Tibial artery (tissue), 4 donors: ENCODE measurements around the gene CNNM3.
"Not testable (repeated sequence)": the region's sequence is repeated elsewhere in the genome, so short reads cannot be mapped to it uniquely, and the experiment has no call there.

Experiments used
- DNase-seq, 2 donors: peaks; one replicate each; pipeline ENCODE4 v3.0.0-alpha.2; 2019
- H3K27ac ChIP-seq, 2 donors: fragments of 200-600 bp; sonication (generic) in 1 of 2; 1 replicate in 1 of 2; 2 replicates in 1 of 2; pipeline ENCODE4 v1.5.1; 2018 to 2019; ENCODE audit warnings: mild to moderate bottlenecking in 1 of 2
- H3K27me3 ChIP-seq, 2 donors: fragments of 200-600 bp; sonication (generic) in 1 of 2; one replicate each; pipeline versions ENCODE4 v1.5.1 to v1.6.0; 2016 to 2019
- H3K36me3 ChIP-seq, 3 donors: fragments of 200-600 bp; sonication (generic) in 2 of 3; one replicate each; pipeline ENCODE4 v1.5.1; 2016 to 2019; ENCODE audit warnings: mild to moderate bottlenecking in 2 of 3
- H3K4me1 ChIP-seq, 4 donors: fragments of 200-600 bp; sonication (generic) in 2 of 4; 1 replicate in 3 of 4; 2 replicates in 1 of 4; pipeline ENCODE4 v1.5.1; 2016 to 2019
- H3K4me3 ChIP-seq, 2 donors: fragments of 200-600 bp; sonication (generic) in 1 of 2; 1 replicate in 1 of 2; 2 replicates in 1 of 2; pipeline ENCODE4 v1.5.1; 2018 to 2019; ENCODE audit warnings: mild to moderate bottlenecking in 2 of 2
- H3K9me3 ChIP-seq, 3 donors: fragments of 200-600 bp; sonication (generic) in 1 of 3; one replicate each; pipeline ENCODE4 v1.5.1; 2016 to 2019
- intact Hi-C: fragments of 100-400 bp; cut with DNase I; formaldehyde crosslinking; loops from one replicate; pipeline ENCODE4 v1.15.0; 2023; ENCODE audit warnings: low total_unique reads
- TF ChIP-seq, protein P1 (sequence below), 2 experiments: fragments of 200-600 bp in 1 of 2; fragments of 450-650 bp in 1 of 2; IDR thresholded peaks; one replicate each; pipeline ENCODE4 v1.5.1; 2017 to 2019; ENCODE audit warnings: antibody characterized with exemption in 2 of 2, mild to moderate bottlenecking in 1 of 2, moderate library complexity in 1 of 2

CNNM3 gene

GRCh38 chr2:96859099-96859649 lies 43.1 kb downstream of the CNNM3 start:
- Histone ChIP-seq H3K27ac (peak overlapping the region; percentile 84 to 96), H3K4me1 (peaks cover 0 to 38% (median 30%) of the 10 kb centered on the region in 4 donors), H3K36me3 (peaks cover 42 to 51% (median 42%) of the 10 kb centered on the region in 3 donors), H3K9me3 (no peaks in the 10 kb centered on the region), H3K27me3 (no peaks in the 10 kb centered on the region), H3K4me3 (peak overlapping the region; percentile 77 to 85)
- peak; percentile 76 to 95 for DNase-seq
- intact Hi-C loops, result loop anchor here (2.0 to 5.0 kb wide), 2 partner anchors 42 to 48 kb away; partner anchors contain the start of gene CNNM3
- TF ChIP-seq, protein P1, sequence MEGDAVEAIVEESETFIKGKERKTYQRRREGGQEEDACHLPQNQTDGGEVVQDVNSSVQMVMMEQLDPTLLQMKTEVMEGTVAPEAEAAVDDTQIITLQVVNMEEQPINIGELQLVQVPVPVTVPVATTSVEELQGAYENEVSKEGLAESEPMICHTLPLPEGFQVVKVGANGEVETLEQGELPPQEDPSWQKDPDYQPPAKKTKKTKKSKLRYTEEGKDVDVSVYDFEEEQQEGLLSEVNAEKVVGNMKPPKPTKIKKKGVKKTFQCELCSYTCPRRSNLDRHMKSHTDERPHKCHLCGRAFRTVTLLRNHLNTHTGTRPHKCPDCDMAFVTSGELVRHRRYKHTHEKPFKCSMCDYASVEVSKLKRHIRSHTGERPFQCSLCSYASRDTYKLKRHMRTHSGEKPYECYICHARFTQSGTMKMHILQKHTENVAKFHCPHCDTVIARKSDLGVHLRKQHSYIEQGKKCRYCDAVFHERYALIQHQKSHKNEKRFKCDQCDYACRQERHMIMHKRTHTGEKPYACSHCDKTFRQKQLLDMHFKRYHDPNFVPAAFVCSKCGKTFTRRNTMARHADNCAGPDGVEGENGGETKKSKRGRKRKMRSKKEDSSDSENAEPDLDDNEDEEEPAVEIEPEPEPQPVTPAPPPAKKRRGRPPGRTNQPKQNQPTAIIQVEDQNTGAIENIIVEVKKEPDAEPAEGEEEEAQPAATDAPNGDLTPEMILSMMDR (IDR thresholded peaks at IDR 0.05), result no peak

DNA sequence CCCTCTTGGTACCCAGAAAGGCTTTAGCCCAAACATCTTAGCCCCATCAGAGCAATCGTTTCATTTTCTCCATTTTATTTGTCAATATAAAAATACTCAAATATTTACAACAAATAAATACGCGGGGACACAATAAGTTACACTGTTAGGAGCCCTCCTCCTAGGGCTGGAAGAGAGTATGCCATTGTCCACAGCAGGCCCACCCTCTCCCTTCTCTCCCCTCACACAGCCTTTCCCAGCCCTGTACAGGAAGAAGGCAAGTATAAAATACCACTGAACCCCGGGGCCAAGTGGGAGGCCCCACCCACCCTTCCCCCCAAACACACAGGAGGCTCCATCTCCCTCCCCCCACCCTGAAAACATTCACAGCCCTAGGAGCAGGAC lies 43.6 kb downstream of the CNNM3 start:
- H3K4me3 ChIP-seq, result no peak overlapping the region
- no peaks in the 10 kb centered on the region for H3K27me3 ChIP-seq
- DNase-seq, result no peak
- TF ChIP-seq, protein P1 (IDR thresholded peaks at IDR 0.05), result no peak
- no peaks in the 10 kb centered on the region for H3K9me3 ChIP-seq
- H3K4me1 ChIP-seq, result peaks cover 0 to 43% (median 30%) of the 10 kb centered on the region in 4 donors
- peaks cover 47 to 51% (median 47%) of the 10 kb centered on the region in 3 donors for H3K36me3 ChIP-seq
- intact Hi-C loops, result loop anchor here (2.0 to 5.0 kb wide), 2 partner anchors 42 to 47 kb away; partner anchors contain the start of gene CNNM3
- peak overlapping the region; percentile 84 to 96 for H3K27ac ChIP-seq

- no peaks in the 10 kb centered on the region for H3K9me3 ChIP-seq
- H3K4me1 ChIP-seq, result peaks cover 0 to 50% (median 33%) of the 10 kb centered on the region in 4 donors
- no peak overlapping the region for H3K4me3 ChIP-seq
- H3K27me3 ChIP-seq, result no peaks in the 10 kb centered on the region
- no peak for DNase-seq
- TF ChIP-seq, protein P1 (IDR thresholded peaks at IDR 0.05), result no peak
- peak overlapping the region; percentile 84 to 96 for H3K27ac ChIP-seq
- intact Hi-C loops, result no loop called here
- peaks cover 54 to 55% (median 54%) of the 10 kb centered on the region in 3 donors for H3K36me3 ChIP-seq
These were observed 44.3 kb downstream of the CNNM3 start for GRCh38 chr2:96860065-96861029.

- Histone ChIP-seq H3K4me3 (no peak overlapping the region), H3K9me3 (no peaks in the 10 kb centered on the region), H3K27me3 (no peaks in the 10 kb centered on the region), H3K36me3 (peaks cover 60 to 63% (median 61%) of the 10 kb centered on the region in 3 donors), H3K4me1 (peaks cover 0 to 57% (median 35%) of the 10 kb centered on the region in 4 donors), H3K27ac (peak overlapping the region; percentile 84 to 96)
- no peak for DNase-seq
- TF ChIP-seq, protein P1 (IDR thresholded peaks at IDR 0.05), result no peak
- intact Hi-C loops, result no loop called here
These were observed 45.0 kb downstream of the CNNM3 start for GRCh38 chr2:96861074-96861473.

- DNase-seq, H3K27ac ChIP-seq, H3K9me3 ChIP-seq, H3K27me3 ChIP-seq, intact Hi-C loops, H3K4me3 ChIP-seq: not testable (repeated sequence)
- H3K36me3 ChIP-seq, result peaks cover 60 to 80% (median 70%) of the 10 kb centered on the region in 3 donors
- peaks cover 0 to 66% (median 45%) of the 10 kb centered on the region in 4 donors for H3K4me1 ChIP-seq
These were observed 47.0 kb downstream of the CNNM3 start for GRCh38 chr2:96863056-96863455.
